A673 (cell line): ENCODE measurements around the gene ZNF213. TPM values are rescaled to one million over a fixed set of nuclear protein-coding genes. Genes with fewer than 3 reads are reported as not detected.

Source experiments
- BruUV-seq: library from RNA; stranded (reverse); fragments of 400-500 nt; replicated peaks from 2 replicates; lab custom pipeline; 2021; lab: Mats Ljungman, UMichigan
- CTCF ChIA-PET: fragments of 300-600 bp; sonication (Branson Sonifier 250); formaldehyde crosslinking; loops from one replicate; lab custom pipeline; 2022; ENCODE audit warnings: antibody characterized with exemption; lab: Charles Lee
- POLR2A ChIA-PET: fragments of 300-600 bp; sonication (Branson Sonifier 250); formaldehyde crosslinking; loops from one replicate; lab custom pipeline; 2022; ENCODE audit warnings: antibody characterized with exemption; ENCODE audit not compliant: low non-redundant PET; lab: Charles Lee
- DNase-seq: peaks from one replicate; pipeline ENCODE4 v3.0.0-alpha.2; 2015; ENCODE audit warnings: low spot score
- H3K27ac ChIP-seq: fragments of 200-600 bp; sonication (generic); 2 replicates; pipeline ENCODE4 v1.5.1; 2016; ENCODE audit warnings: mixed run types, low read depth, mild to moderate bottlenecking, mixed read lengths, antibody characterized with exemption, low read length; ENCODE audit not compliant: poor library complexity, severe bottlenecking
- H3K27me3 ChIP-seq: fragments of 200-600 bp; sonication (generic); replicated peaks from 2 replicates; pipeline ENCODE4 v1.6.1; 2017; ENCODE audit warnings: mixed run types, low read depth, mild to moderate bottlenecking, mixed read lengths, antibody characterized with exemption, low read length; ENCODE audit not compliant: insufficient read depth, poor library complexity
- H3K36me3 ChIP-seq: fragments of 200-600 bp; sonication (generic); 2 replicates; pipeline ENCODE4 v1.6.1; 2016; ENCODE audit warnings: mixed run types, mild to moderate bottlenecking, mixed read lengths, antibody characterized with exemption, low read length; ENCODE audit not compliant: insufficient read depth, poor library complexity, severe bottlenecking
- H3K4me1 ChIP-seq: fragments of 200-600 bp; sonication (generic); 2 replicates; pipeline ENCODE4 v1.6.1; 2017; ENCODE audit warnings: mixed run types, mild to moderate bottlenecking, mixed read lengths, antibody characterized with exemption, low read length; ENCODE audit not compliant: insufficient read depth, poor library complexity, severe bottlenecking
- H3K4me3 ChIP-seq: fragments of 200-600 bp; sonication (generic); 2 replicates; pipeline ENCODE4 v1.5.1; 2016; ENCODE audit warnings: low read depth, mixed run types, mild to moderate bottlenecking, mixed read lengths, low read length; ENCODE audit not compliant: poor library complexity, severe bottlenecking
- H3K9me3 ChIP-seq: fragments of 200-600 bp; sonication (generic); 2 replicates; pipeline ENCODE4 v1.6.1; 2016; ENCODE audit warnings: mixed run types, low read depth, mild to moderate bottlenecking, mixed read lengths, antibody characterized with exemption, low read length; ENCODE audit not compliant: poor library complexity, severe bottlenecking
- EZH2 ChIP-seq: fragments of 200-600 bp; sonication (generic); IDR thresholded peaks from 2 replicates; pipeline ENCODE4 v1.6.1; 2017; ENCODE audit warnings: borderline replicate concordance, low read depth, mild to moderate bottlenecking, mixed read lengths, antibody characterized with exemption, low read length; ENCODE audit not compliant: poor library complexity, severe bottlenecking
- intact Hi-C: fragments of 100-400 bp; cut with micrococcal nuclease; formaldehyde crosslinking; loops from one replicate; pipeline ENCODE4 v1.10.0; 2022; ENCODE audit not compliant: unreplicated experiment
- total RNA-seq: library from RNA; stranded (reverse); gene quantifications from 2 replicates; pipeline ENCODE4 v1.2.3, GENCODE V29; 2021
- TF ChIP-seq, protein P1 (sequence below): fragments of 300-800, 200-600 bp; sonication (generic); conservative IDR thresholded peaks from 2 replicates; pipeline ENCODE4 v1.5.1; 2017; ENCODE audit warnings: low read depth, mild to moderate bottlenecking, antibody characterized with exemption, low read length, moderate library complexity, mixed read lengths

ZNF213 gene
- total RNA-seq, 1 experiment from 2014 or later: 16.0 TPM

- Histone ChIP-seq H3K27ac (no peak overlapping the region), H3K4me3 (no peak overlapping the region), H3K9me3 (no peaks in the 10 kb centered on the region), H3K27me3 (no peaks in the 10 kb centered on the region), H3K36me3 (peaks cover 2% of the 10 kb centered on the region), H3K4me1 (no peaks in the 10 kb centered on the region)
- no TSS peak for BruUV-seq
- POLR2A ChIA-PET: no interaction called here
- intact Hi-C loops: no loop called here
- CTCF ChIA-PET: no interaction called here
- no peak for DNase-seq
- TF ChIP-seq, protein P1, sequence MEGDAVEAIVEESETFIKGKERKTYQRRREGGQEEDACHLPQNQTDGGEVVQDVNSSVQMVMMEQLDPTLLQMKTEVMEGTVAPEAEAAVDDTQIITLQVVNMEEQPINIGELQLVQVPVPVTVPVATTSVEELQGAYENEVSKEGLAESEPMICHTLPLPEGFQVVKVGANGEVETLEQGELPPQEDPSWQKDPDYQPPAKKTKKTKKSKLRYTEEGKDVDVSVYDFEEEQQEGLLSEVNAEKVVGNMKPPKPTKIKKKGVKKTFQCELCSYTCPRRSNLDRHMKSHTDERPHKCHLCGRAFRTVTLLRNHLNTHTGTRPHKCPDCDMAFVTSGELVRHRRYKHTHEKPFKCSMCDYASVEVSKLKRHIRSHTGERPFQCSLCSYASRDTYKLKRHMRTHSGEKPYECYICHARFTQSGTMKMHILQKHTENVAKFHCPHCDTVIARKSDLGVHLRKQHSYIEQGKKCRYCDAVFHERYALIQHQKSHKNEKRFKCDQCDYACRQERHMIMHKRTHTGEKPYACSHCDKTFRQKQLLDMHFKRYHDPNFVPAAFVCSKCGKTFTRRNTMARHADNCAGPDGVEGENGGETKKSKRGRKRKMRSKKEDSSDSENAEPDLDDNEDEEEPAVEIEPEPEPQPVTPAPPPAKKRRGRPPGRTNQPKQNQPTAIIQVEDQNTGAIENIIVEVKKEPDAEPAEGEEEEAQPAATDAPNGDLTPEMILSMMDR: no peak
- no peak for TF ChIP-seq EZH2
These were observed 11.8 kb upstream of the ZNF213 start for GRCh38 chr16:3122926-3123570.

- BruUV-seq: no TSS peak
- no peak for TF ChIP-seq EZH2
- TF ChIP-seq, protein P1: 0 out of 2 replicates have a peak, but pooled peaks have one; percentile 37
- H3K27me3 ChIP-seq: no peaks in the 10 kb centered on the region
- ChIA-PET CTCF (interaction anchor here (0.5 kb wide), 1 partner anchor 61 kb away, joined by 5 read pairs; no protein-coding TSS in a partner anchor), POLR2A (no interaction called here)
- H3K4me3 ChIP-seq: peak overlapping the region; percentile 67
- intact Hi-C loops: no loop called here
- H3K4me1 ChIP-seq: peaks cover 2% of the 10 kb centered on the region
- peak overlapping the region; percentile 52 for H3K27ac ChIP-seq
- DNase-seq: peak; percentile 97
- H3K36me3 ChIP-seq: peaks cover 2% of the 10 kb centered on the region
- no peaks in the 10 kb centered on the region for H3K9me3 ChIP-seq
These were observed 10.6 kb upstream of the ZNF213 start for GRCh38 chr16:3123986-3124886.

- Histone ChIP-seq H3K9me3 (no peaks in the 10 kb centered on the region), H3K4me1 (peaks cover 7% of the 10 kb centered on the region), H3K36me3 (peaks cover 3% of the 10 kb centered on the region), H3K27me3 (no peaks in the 10 kb centered on the region), H3K27ac (no peak overlapping the region), H3K4me3 (no peak overlapping the region)
- POLR2A ChIA-PET: interaction anchor here (0.6 kb wide), 1 partner anchor 1118 kb away, joined by 5 read pairs; no protein-coding TSS in a partner anchor
- DNase-seq: peak; percentile 29
- intact Hi-C loops: loop anchor here (5.0 kb wide), 1 partner anchor 65 kb away; no protein-coding TSS in a partner anchor
- CTCF ChIA-PET: no interaction called here
- TF ChIP-seq, protein P1: no peak
- no peak for TF ChIP-seq EZH2
- no TSS peak for BruUV-seq
These were observed 7.1 kb upstream of the ZNF213 start for GRCh38 chr16:3127745-3128144.
